Stomach (tissue), 9 donors: ENCODE results near the gene LPIN2. TPM values are rescaled to one million over a fixed set of nuclear protein-coding genes. Genes with fewer than 3 reads are reported as not detected.

ENCODE experiments used
- DNase-seq, 2 donors: peaks; one replicate each; pipeline versions ENCODE4 v3.0.0 to v3.0.0-alpha.2; 2013 to 2019
- H3K27ac ChIP-seq, 5 donors: fragments of 200-600 bp in 4 of 5; sonication (generic) in 4 of 5; one replicate each; pipeline ENCODE4 v1.5.1; 2013 to 2019; ENCODE audit warnings: mild to moderate bottlenecking in 1 of 5, moderate library complexity in 1 of 5
- H3K27me3 ChIP-seq, 3 donors: fragments of 200-600 bp; sonication (generic); one replicate each; pipeline ENCODE4 v1.5.1; 2017 to 2019; ENCODE audit warnings: mixed run types in 1 of 3
- H3K36me3 ChIP-seq, 4 donors: fragments of 200-600 bp; sonication (generic); 1 replicate in 3 of 4; 2 replicates in 1 of 4; pipeline ENCODE4 v1.5.1; 2016 to 2019
- H3K4me1 ChIP-seq, 4 donors: fragments of 200-600 bp; sonication (generic); one replicate each; pipeline ENCODE4 v1.5.1; 2016 to 2019
- H3K4me3 ChIP-seq, 4 donors: fragments of 200-600 bp; sonication (generic) in 3 of 4; one replicate each; pipeline ENCODE4 v1.5.1; 2016 to 2019; ENCODE audit warnings: mild to moderate bottlenecking in 1 of 4
- H3K9me3 ChIP-seq, 4 donors: fragments of 200-600 bp; sonication (generic); one replicate each; pipeline ENCODE4 v1.5.1; 2016 to 2019
- EP300 ChIP-seq: sonication (generic); formaldehyde crosslinking; IDR thresholded peaks from one replicate; pipeline ENCODE4 v1.6.1; 2017; ENCODE audit warnings: antibody characterized with exemption
- POLR2A ChIP-seq, 4 donors: fragments of 450-650 bp; IDR thresholded peaks; one replicate each; pipeline ENCODE4 v1.6.1; 2016; ENCODE audit warnings: antibody characterized with exemption in 4 of 4, control low read depth in 2 of 4, mild to moderate bottlenecking in 1 of 4, moderate library complexity in 1 of 4
- POLR2AphosphoS5 ChIP-seq, 3 donors: sonication (generic); formaldehyde crosslinking; IDR thresholded peaks; one replicate each; pipeline ENCODE4 v1.6.1; 2016; ENCODE audit warnings: antibody characterized with exemption in 3 of 3
- whole genome bisulfite sequencing, 5 donors: extraction: QIAGEN DNeasy Blood & Tissue Kit in 3 of 5; methylation state at CpG; one replicate each; pipeline versions ENCODE4 v1.1.5 to v1.1.7; 2013 to 2018; 5-methylcytosine and 5-hydroxymethylcytosine counted together
- intact Hi-C: fragments of 100-400 bp; cut with DNase I; formaldehyde crosslinking; loops from one replicate; pipeline ENCODE4 v1.15.1; 2023; ENCODE audit warnings: low total_unique reads
- polyA plus RNA-seq, 3 donors: library from polyadenylated mRNA; stranded (reverse); fragments of 200-250 nt; gene quantifications; one replicate each; pipeline ENCODE4 v1.2.3, GENCODE V29; 2013
- total RNA-seq, 5 donors: library from RNA; depleted of rRNA; stranded (reverse); fragments of >200 nt; gene quantifications; one replicate each; pipeline versions ENCODE4 v1.1.0 to v1.2.3, GENCODE V29; 2014 to 2016
- TF ChIP-seq, protein P1 (sequence below), 7 experiments: fragments of 450-650 bp in 4 of 7; fragments of 200-600 bp in 3 of 7; sonication (generic) in 3 of 7; IDR thresholded peaks; one replicate each; pipeline ENCODE4 v1.5.1; 2016 to 2019; ENCODE audit warnings: antibody characterized with exemption in 7 of 7, control low read depth in 2 of 7, mild to moderate bottlenecking in 1 of 7
- donor health status: healthy with polysubstance abuse.
- donor health status: Bipolar disorder and iron deficiency.
- donor health status: healthy.

Gene LPIN2
- total and polyA plus RNA-seq, 8 donors, result 4.0 to 86.8 (median 13.0) TPM

DNA sequence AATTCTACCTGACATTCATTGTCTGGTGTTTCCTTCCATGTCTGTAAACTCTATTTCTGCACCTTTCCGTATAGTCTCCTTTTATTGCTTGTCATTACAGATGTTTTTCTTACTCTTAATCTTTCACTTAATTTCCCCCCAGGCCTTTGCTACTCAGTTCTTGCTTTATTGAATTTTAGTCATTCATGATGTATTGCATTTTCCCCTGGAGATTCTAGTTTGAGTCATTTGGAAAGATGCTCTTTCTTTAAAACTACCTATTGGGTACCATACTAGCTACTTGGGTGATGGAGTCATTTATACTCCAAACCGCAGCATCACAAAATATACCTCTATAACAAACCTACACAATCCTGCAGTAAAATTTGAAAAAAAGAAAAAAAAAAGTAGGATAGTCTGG is 27.2 kb upstream of the LPIN2 start:
- WGBS, 5 donors, result 83 to 97% (median 91%) methylated on average over 2 of the region's 2 CpGs
- Histone ChIP-seq H3K27me3 (no peaks in the 10 kb centered on the region), H3K9me3 (no peaks in the 10 kb centered on the region), H3K27ac (no peak overlapping the region), H3K4me3 (no peak overlapping the region), H3K36me3 (no peaks in the 10 kb centered on the region), H3K4me1 (peaks cover 9 to 36% (median 17%) of the 10 kb centered on the region in 4 donors)
- no peak for DNase-seq
- intact Hi-C loops, result no loop called here
- TF ChIP-seq POLR2A (IDR thresholded peaks at IDR 0.05) (no peak), EP300 (no peak), POLR2AphosphoS5 (IDR thresholded peaks at IDR 0.05) (no peak)
- TF ChIP-seq, protein P1, sequence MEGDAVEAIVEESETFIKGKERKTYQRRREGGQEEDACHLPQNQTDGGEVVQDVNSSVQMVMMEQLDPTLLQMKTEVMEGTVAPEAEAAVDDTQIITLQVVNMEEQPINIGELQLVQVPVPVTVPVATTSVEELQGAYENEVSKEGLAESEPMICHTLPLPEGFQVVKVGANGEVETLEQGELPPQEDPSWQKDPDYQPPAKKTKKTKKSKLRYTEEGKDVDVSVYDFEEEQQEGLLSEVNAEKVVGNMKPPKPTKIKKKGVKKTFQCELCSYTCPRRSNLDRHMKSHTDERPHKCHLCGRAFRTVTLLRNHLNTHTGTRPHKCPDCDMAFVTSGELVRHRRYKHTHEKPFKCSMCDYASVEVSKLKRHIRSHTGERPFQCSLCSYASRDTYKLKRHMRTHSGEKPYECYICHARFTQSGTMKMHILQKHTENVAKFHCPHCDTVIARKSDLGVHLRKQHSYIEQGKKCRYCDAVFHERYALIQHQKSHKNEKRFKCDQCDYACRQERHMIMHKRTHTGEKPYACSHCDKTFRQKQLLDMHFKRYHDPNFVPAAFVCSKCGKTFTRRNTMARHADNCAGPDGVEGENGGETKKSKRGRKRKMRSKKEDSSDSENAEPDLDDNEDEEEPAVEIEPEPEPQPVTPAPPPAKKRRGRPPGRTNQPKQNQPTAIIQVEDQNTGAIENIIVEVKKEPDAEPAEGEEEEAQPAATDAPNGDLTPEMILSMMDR (IDR thresholded peaks at IDR 0.05), result no peak

DNA sequence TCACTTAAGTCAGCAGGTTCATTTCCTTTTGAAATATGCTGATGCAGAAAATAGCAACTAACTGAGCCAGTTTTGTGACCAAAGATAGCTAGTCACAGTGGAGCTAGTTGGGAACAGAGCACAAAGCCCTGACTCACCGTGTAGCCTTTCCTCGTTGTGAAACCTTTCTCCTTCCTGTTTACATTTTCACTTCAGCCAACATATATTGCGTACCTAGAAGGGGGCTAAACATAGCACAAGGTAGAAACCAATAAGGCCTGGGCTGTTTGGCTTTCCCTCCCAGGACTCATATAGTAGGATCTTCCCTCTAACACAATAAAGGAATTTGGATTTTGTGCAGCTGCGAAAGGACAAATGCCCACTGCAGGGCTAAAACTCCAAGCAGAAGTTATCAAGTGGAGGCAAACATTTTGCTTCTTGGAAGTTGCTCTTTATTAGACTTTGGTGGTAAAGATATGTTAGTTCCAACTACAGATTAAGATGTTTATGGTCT is 24.5 kb upstream of the LPIN2 start:
- H3K9me3 ChIP-seq, result no peaks in the 10 kb centered on the region
- peak; percentile 60 to 90 for DNase-seq
- H3K4me1 ChIP-seq, result peaks cover 0 to 21% (median 3%) of the 10 kb centered on the region in 4 donors
- WGBS, 5 donors, result 18 to 25% (median 21%) methylated on average over 4 of the region's 4 CpGs
- TF ChIP-seq POLR2AphosphoS5 (IDR thresholded peaks at IDR 0.05) (peak in 2 of 3 donors; percentile 66 to 89), EP300 (no peak)
- H3K4me3 ChIP-seq, result no peak overlapping the region
- H3K27ac ChIP-seq, result peak overlapping the region; percentile 77 to 88 (median 81)
- no peaks in the 10 kb centered on the region for H3K27me3 ChIP-seq
- intact Hi-C loops, result no loop called here
- no peaks in the 10 kb centered on the region for H3K36me3 ChIP-seq

DNA sequence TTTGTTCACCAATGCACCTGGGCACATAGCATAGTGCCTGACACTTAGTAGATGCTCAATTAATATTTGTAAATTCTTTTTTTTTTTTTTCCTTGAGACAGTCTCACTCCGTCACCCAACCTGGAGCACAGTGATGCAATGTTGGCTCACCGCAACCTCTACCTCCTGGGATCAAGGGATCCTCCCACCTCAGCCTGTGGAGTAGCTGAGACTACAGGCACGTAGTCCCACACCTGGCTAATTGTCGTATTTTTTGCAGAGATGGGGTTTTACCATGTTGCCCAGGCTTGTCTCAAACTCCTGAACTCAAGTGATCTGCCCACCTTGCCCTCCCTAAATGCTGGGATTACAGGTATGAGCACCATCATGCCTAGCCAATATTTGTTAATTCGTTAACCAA is 23.2 kb upstream of the LPIN2 start:
- intact Hi-C loops, result no loop called here
- Histone ChIP-seq H3K27ac (no peak overlapping the region), H3K4me1 (peaks cover 0 to 15% (median 3%) of the 10 kb centered on the region in 4 donors), H3K36me3 (no peaks in the 10 kb centered on the region), H3K9me3 (no peaks in the 10 kb centered on the region), H3K4me3 (no peak overlapping the region), H3K27me3 (no peaks in the 10 kb centered on the region)
- TF ChIP-seq POLR2A (IDR thresholded peaks at IDR 0.05) (no peak), POLR2AphosphoS5 (IDR thresholded peaks at IDR 0.05) (no peak), EP300 (no peak)
- TF ChIP-seq, protein P1 (IDR thresholded peaks at IDR 0.05), result no peak
- WGBS, 5 donors, result 88 to 97% (median 91%) methylated on average over 5 of the region's 5 CpGs
- no peak for DNase-seq

DNA sequence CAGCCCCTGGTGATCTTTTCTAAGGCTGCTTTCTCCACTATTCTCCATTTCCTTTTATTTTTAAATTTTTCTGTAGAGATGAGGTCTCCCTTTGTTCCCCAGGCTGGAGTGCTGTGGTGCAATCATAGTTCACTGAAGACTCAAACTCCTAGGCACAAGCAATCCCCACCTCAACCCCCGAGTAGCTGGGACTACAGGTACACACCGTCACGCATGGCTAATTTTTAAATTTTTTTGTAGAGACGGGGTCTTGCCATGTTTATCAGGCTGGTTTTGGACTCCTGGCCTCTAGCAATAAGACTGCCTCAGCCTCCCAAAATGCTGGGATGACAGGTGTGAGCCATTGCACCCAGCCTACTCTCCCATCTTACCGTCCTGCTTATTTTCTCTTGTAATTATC is 22.7 kb upstream of the LPIN2 start:
- Histone ChIP-seq H3K4me3 (no peak overlapping the region), H3K27ac (no peak overlapping the region), H3K4me1 (peaks cover 0 to 15% (median 3%) of the 10 kb centered on the region in 4 donors), H3K36me3 (no peaks in the 10 kb centered on the region), H3K9me3 (no peaks in the 10 kb centered on the region), H3K27me3 (no peaks in the 10 kb centered on the region)
- intact Hi-C loops, result no loop called here
- TF ChIP-seq, protein P1 (IDR thresholded peaks at IDR 0.05), result no peak
- TF ChIP-seq POLR2AphosphoS5 (IDR thresholded peaks at IDR 0.05) (no peak), POLR2A (IDR thresholded peaks at IDR 0.05) (no peak), EP300 (no peak)
- WGBS, 5 donors, result 92 to 96% (median 95%) methylated on average over 5 of the region's 5 CpGs
- DNase-seq, result no peak

DNA sequence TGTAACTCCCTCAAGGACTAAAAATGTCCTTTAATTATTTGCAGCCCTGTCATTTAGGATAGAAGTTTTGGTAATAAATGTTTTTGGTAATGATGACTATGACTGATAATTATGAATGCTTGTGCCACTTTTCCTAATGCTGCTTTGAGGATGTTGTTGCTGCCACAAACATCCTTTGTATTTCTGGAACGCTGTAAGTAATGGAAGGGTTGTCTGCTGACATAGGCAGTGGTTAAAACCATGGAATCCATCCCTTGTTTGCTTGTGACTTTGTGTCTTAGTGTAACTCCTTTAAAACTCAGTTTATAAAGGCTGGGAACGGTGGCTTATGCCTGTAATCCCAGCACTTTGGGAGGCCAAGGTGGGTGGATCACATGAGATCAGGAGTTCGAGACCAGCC is 19.8 kb upstream of the LPIN2 start:
- Histone ChIP-seq H3K27ac (no peak overlapping the region), H3K9me3 (no peaks in the 10 kb centered on the region), H3K4me1 (peaks cover 10 to 28% (median 14%) of the 10 kb centered on the region in 4 donors), H3K4me3 (no peak overlapping the region), H3K36me3 (no peaks in the 10 kb centered on the region), H3K27me3 (no peaks in the 10 kb centered on the region)
- intact Hi-C loops, result no loop called here
- WGBS, 5 donors, result 85 to 96% (median 91%) methylated on average over 3 of the region's 3 CpGs
- no peak for DNase-seq
- no peak for TF ChIP-seq POLR2A (IDR thresholded peaks at IDR 0.05)
- no peak for TF ChIP-seq EP300
- TF ChIP-seq, protein P1 (IDR thresholded peaks at IDR 0.05), result no peak
- TF ChIP-seq POLR2AphosphoS5 (IDR thresholded peaks at IDR 0.05), result no peak
